ENCODE results near the gene RBMX2.

RBMX2 gene

DNA sequence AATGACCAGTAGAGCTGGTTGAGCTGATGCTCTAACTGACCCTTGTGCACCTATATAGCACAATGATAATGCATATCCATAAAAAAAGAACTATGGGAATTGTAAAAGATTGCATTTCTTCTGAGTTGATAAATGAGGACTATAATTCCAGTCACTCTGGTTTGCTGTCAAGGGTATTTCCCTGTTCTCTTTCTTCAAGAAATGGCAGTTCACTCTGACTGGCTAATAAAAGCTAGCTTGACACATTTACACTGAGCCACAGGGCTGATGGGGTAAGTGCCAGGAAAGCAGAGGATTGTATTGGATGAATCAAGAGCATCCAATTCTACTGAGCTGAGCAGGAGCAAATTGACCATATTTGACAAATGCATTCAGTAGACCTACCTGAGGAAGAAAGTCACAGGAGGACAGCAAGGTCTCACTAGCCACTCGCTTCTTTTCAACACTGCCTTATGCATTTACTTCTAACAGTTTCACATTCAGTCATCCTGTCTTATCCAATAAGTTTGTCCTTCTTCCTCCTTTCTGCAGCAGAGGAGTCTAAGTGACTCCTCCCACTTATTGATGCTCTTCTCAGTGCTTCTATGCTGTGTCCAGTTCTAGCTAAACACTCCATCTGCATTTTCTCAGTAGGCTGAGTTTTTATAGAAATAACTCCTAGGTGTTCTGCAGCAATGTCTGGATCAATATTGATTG lies 43.0 kb downstream of the RBMX2 start:
- TF ChIP-seq, protein P1, sequence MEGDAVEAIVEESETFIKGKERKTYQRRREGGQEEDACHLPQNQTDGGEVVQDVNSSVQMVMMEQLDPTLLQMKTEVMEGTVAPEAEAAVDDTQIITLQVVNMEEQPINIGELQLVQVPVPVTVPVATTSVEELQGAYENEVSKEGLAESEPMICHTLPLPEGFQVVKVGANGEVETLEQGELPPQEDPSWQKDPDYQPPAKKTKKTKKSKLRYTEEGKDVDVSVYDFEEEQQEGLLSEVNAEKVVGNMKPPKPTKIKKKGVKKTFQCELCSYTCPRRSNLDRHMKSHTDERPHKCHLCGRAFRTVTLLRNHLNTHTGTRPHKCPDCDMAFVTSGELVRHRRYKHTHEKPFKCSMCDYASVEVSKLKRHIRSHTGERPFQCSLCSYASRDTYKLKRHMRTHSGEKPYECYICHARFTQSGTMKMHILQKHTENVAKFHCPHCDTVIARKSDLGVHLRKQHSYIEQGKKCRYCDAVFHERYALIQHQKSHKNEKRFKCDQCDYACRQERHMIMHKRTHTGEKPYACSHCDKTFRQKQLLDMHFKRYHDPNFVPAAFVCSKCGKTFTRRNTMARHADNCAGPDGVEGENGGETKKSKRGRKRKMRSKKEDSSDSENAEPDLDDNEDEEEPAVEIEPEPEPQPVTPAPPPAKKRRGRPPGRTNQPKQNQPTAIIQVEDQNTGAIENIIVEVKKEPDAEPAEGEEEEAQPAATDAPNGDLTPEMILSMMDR (IDR thresholded peaks at IDR 0.05; ENCODE audit: borderline replicate concordance, insufficient read depth, low read depth, low read length), result no peak
- no peak overlapping the region for H3K4me3 ChIP-seq (ENCODE audit: low read depth, low read length)

DNA sequence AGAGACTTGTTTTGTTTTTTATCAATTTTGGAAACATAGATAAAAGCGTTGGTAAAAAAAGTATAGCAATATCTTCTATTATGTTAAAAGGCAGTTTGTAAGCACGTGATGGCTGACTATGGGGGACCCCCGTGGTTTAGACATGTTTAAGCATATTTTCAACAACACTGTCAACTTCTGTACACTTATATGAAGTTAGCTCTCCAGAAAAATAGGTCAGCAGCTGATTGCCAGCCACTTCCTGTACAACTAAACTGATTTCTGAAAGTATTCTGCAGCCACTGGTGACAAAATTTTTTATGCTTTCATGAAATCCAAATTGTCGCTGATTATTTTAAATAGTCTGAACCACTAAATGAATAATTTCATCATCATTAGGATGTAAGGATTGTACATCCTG lies 45.2 kb downstream of the RBMX2 start:
- TF ChIP-seq, protein P1 (IDR thresholded peaks at IDR 0.05; ENCODE audit: borderline replicate concordance, insufficient read depth, low read depth, low read length), result no peak
- no peak overlapping the region for H3K4me3 ChIP-seq (ENCODE audit: low read depth, low read length)
